B cell (primary cell): ENCODE measurements around the gene TMA7.

Experiments used
- CTCF ChIP-seq: fragments of 200-600 bp; IDR thresholded peaks from one replicate; pipeline ENCODE4 v1.8.0; 2022; ENCODE audit warnings: antibody characterized with exemption, mild to moderate bottlenecking
- EZH2 ChIP-seq: IDR thresholded peaks from 2 replicates; pipeline ENCODE4 v1.6.1; 2012; ENCODE audit warnings: borderline replicate concordance, low read depth, mild to moderate bottlenecking, moderate library complexity, low read length; ENCODE audit not compliant: insufficient read depth, poor library complexity, severe bottlenecking

- TF ChIP-seq EZH2 (no peak), CTCF (no peak)
Measured at GRCh38 chr3:48456456-48456855, 16.4 kb downstream of the TMA7 start.
